B cell (primary cell): Measurements from ENCODE around the gene NUDC.

ENCODE experiments used
- EZH2 ChIP-seq: IDR thresholded peaks from 2 replicates; pipeline ENCODE4 v1.6.1; 2012; ENCODE audit warnings: borderline replicate concordance, low read depth, mild to moderate bottlenecking, moderate library complexity, low read length; ENCODE audit not compliant: insufficient read depth, poor library complexity, severe bottlenecking
- TF ChIP-seq, protein P1 (sequence below): fragments of 200-600 bp; IDR thresholded peaks from one replicate; pipeline ENCODE4 v1.8.0; 2022; ENCODE audit warnings: antibody characterized with exemption, mild to moderate bottlenecking

DNA sequence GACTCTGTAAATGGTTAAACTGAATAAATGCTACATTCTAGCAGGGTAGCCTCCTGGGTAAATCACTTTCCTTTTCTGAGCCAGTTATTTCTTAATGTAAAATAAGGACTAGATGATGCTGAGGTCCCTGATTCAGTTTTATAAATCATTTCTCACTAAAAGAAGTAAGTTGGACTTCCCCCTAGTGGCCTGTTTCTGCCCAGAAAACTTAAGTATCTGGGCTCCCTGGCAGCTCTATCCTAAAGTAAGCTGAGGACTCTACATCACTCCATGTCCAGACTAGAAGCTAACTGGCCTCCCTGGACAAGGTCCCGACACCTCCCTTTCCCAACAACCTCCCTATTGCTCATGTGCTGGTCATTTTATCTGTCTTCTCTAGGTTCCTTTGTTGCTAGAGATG is 34.4 kb upstream of the NUDC start:
- TF ChIP-seq, protein P1, sequence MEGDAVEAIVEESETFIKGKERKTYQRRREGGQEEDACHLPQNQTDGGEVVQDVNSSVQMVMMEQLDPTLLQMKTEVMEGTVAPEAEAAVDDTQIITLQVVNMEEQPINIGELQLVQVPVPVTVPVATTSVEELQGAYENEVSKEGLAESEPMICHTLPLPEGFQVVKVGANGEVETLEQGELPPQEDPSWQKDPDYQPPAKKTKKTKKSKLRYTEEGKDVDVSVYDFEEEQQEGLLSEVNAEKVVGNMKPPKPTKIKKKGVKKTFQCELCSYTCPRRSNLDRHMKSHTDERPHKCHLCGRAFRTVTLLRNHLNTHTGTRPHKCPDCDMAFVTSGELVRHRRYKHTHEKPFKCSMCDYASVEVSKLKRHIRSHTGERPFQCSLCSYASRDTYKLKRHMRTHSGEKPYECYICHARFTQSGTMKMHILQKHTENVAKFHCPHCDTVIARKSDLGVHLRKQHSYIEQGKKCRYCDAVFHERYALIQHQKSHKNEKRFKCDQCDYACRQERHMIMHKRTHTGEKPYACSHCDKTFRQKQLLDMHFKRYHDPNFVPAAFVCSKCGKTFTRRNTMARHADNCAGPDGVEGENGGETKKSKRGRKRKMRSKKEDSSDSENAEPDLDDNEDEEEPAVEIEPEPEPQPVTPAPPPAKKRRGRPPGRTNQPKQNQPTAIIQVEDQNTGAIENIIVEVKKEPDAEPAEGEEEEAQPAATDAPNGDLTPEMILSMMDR, result peak; percentile 39
- no peak for TF ChIP-seq EZH2
